ENCODE results near the gene ARHGEF9. TPM values are rescaled to one million over a fixed set of nuclear protein-coding genes. Genes with fewer than 3 reads are reported as not detected.

Gene ARHGEF9
- total and polyA plus RNA-seq, 10 donors = 8.3 to 29.8 (median 16.6) TPM

DNA sequence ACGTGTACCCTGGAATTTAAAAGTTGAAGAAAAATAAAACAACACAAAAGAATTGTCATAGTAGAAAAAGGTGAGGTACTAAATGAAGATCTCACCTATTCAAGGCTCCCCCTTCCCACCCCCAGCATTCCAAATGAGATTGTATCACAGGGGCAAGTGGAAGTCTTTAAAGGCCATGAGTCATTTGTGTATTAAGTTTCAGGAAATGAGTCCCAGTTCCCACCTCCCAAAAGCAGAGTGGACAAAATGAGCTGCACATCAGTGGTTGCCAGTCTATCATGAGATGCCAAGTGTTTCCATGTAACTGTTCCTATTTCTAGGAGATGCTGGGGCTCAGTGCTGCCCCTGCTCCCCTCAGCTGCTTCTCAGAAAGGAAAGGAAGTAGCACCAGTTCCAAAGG lies 20.1 kb downstream of the ARHGEF9 start:
- intact Hi-C loops (cut with DNase I; ENCODE audit: low total_unique reads) = no loop called here
- TF ChIP-seq, protein P1, sequence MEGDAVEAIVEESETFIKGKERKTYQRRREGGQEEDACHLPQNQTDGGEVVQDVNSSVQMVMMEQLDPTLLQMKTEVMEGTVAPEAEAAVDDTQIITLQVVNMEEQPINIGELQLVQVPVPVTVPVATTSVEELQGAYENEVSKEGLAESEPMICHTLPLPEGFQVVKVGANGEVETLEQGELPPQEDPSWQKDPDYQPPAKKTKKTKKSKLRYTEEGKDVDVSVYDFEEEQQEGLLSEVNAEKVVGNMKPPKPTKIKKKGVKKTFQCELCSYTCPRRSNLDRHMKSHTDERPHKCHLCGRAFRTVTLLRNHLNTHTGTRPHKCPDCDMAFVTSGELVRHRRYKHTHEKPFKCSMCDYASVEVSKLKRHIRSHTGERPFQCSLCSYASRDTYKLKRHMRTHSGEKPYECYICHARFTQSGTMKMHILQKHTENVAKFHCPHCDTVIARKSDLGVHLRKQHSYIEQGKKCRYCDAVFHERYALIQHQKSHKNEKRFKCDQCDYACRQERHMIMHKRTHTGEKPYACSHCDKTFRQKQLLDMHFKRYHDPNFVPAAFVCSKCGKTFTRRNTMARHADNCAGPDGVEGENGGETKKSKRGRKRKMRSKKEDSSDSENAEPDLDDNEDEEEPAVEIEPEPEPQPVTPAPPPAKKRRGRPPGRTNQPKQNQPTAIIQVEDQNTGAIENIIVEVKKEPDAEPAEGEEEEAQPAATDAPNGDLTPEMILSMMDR (IDR thresholded peaks at IDR 0.05 in 8 of 11, conservative IDR thresholded peaks at IDR 0.05 in 3 of 11) = no peak
- TF ChIP-seq POLR2A (IDR thresholded peaks at IDR 0.05) (no peak), POLR2AphosphoS5 (IDR thresholded peaks at IDR 0.05) (no peak)
- Histone ChIP-seq H3K36me3 (no peaks in the 10 kb centered on the region), H3K27ac (no peak overlapping the region), H3K9me3 (peaks cover 0 to 19% (median 12%) of the 10 kb centered on the region in 8 donors), H3K27me3 (replicated peaks in 1 of 7) (no peaks in the 10 kb centered on the region), H3K4me3 (no peak overlapping the region), H3K4me1 (no peaks in the 10 kb centered on the region)
- no peak for DNase-seq
- WGBS, 5 donors = 54 to 92% (median 72%) methylated on average over 1 of the region's 1 CpG

DNA sequence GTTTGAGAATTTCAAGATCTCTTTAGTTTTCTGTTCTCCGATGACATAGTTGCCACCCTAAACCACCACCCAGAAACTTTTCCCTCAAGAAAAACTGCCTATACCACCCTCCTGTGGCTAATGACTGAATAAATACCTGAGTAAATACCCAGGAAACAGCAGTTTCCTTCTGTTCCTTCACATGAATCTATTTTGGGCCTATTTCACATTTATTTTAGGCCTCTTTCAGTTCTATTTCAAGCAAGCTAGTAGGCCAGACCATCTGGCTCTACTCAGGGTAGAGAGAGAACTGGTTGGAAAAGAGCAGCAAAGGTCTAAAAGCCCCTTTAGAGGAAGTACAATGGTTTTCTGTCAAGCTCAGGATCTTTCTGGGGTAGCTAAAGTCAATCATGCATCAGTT lies 23.4 kb downstream of the ARHGEF9 start:
- H3K9me3 ChIP-seq = no peaks in the 10 kb centered on the region
- no peaks in the 10 kb centered on the region for H3K4me1 ChIP-seq
- no peak overlapping the region for H3K27ac ChIP-seq
- H3K36me3 ChIP-seq = no peaks in the 10 kb centered on the region
- 27 to 72% (median 46%) methylated on average over 1 of the region's 1 CpG for WGBS, 5 donors
- no peak for DNase-seq
- no peaks in the 10 kb centered on the region for H3K27me3 ChIP-seq (replicated peaks in 1 of 7)
- no peak overlapping the region for H3K4me3 ChIP-seq
- TF ChIP-seq, protein P1 (IDR thresholded peaks at IDR 0.05 in 8 of 11, conservative IDR thresholded peaks at IDR 0.05 in 3 of 11) = peak in 1 of 11 experiments; percentile 14
- no peak for TF ChIP-seq POLR2A (IDR thresholded peaks at IDR 0.05)
- intact Hi-C loops (cut with DNase I; ENCODE audit: low total_unique reads) = no loop called here

DNA sequence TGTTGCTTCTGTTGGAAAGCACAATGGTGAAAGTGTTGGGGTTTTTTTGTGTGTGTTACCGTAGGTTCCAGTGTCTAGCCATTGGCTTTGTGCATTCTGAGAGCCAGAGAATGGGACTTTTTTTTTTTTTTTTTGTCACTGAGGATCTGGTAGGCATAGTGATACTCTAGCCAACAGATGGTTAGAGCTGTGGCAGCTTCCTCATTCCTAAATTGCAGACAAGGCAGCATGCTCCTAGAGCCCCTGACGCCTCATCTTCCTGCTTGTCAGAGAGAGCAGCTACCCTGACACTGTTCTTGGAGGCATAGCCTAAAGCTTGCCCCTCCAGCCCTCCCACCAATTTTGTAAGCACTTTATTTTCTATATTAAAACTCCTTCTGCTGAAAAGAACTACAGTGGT lies 27.0 kb downstream of the ARHGEF9 start:
- no peak overlapping the region for H3K27ac ChIP-seq
- H3K4me3 ChIP-seq = no peak overlapping the region
- 50 to 65% (median 58%) methylated on average over 2 of the region's 2 CpGs for WGBS, 5 donors
- intact Hi-C loops (cut with DNase I; ENCODE audit: low total_unique reads) = no loop called here
- H3K27me3 ChIP-seq (replicated peaks in 1 of 7) = no peaks in the 10 kb centered on the region
- H3K9me3 ChIP-seq = no peaks in the 10 kb centered on the region
- H3K4me1 ChIP-seq = peaks cover 0 to 18% (median 4%) of the 10 kb centered on the region in 6 donors
- DNase-seq = no peak
- no peaks in the 10 kb centered on the region for H3K36me3 ChIP-seq
- TF ChIP-seq, protein P1 (IDR thresholded peaks at IDR 0.05 in 8 of 11, conservative IDR thresholded peaks at IDR 0.05 in 3 of 11) = no peak
- TF ChIP-seq POLR2AphosphoS5 (IDR thresholded peaks at IDR 0.05) (no peak), POLR2A (IDR thresholded peaks at IDR 0.05) (no peak)

DNA sequence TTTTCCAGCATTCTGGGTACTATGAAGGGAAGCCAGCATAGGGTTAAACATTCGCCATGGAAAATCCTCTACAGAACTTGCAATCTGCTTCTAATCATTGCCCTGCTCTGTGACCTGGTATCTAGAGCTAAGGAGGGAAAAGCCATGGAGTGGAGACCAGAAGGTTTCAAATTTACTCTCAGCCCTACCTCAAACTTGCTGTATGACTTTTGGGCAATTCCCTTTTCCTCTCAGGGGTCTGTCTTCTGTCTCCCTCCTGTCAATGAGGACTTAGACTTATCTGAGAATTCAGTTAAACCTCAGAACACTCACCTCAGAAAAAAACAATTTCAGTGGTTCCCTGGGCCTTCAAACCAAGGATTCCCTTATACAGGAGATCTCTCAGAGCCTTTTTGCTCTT lies 29.1 kb downstream of the ARHGEF9 start:
- 56 to 86% (median 70%) methylated on average over 1 of the region's 1 CpG for WGBS, 5 donors
- Histone ChIP-seq H3K36me3 (no peaks in the 10 kb centered on the region), H3K27me3 (replicated peaks in 1 of 7) (no peaks in the 10 kb centered on the region), H3K9me3 (no peaks in the 10 kb centered on the region), H3K27ac (peak overlapping the region in 4 of 8 donors; percentile 89 to 92 (median 92)), H3K4me3 (peak overlapping the region in 1 of 8 donors; percentile 80), H3K4me1 (peaks cover 0 to 31% (median 7%) of the 10 kb centered on the region in 6 donors)
- TF ChIP-seq POLR2A (IDR thresholded peaks at IDR 0.05) = no peak
- intact Hi-C loops (cut with DNase I; ENCODE audit: low total_unique reads) = no loop called here
- DNase-seq = no peak
